ENCODE measurements around the gene CCDC85C. TPM values are rescaled to one million over a fixed set of nuclear protein-coding genes. Genes with fewer than 3 reads are reported as not detected.

CCDC85C gene
- total and polyA plus RNA-seq, 10 donors, result 1.6 to 12.4 (median 8.1) TPM

- DNase-seq, result no peak
- H3K36me3 ChIP-seq, result no peaks in the 10 kb centered on the region
- intact Hi-C loops (cut with DNase I; ENCODE audit: low total_unique reads), result no loop called here
- no peaks in the 10 kb centered on the region for H3K27me3 ChIP-seq (replicated peaks in 1 of 7)
- peaks cover 0 to 30% (median 10%) of the 10 kb centered on the region in 6 donors for H3K4me1 ChIP-seq
- 83 to 90% (median 87%) methylated on average over 5 to 13 of the region's 13 CpGs for WGBS, 5 donors
- H3K4me3 ChIP-seq, result no peak overlapping the region
- TF ChIP-seq POLR2AphosphoS5 (IDR thresholded peaks at IDR 0.05) (no peak), POLR2A (IDR thresholded peaks at IDR 0.05) (no peak), CTCF (IDR thresholded peaks at IDR 0.05 in 8 of 11, conservative IDR thresholded peaks at IDR 0.05 in 3 of 11) (no peak)
- H3K27ac ChIP-seq, result no peak overlapping the region
- H3K9me3 ChIP-seq, result no peaks in the 10 kb centered on the region
Measured at GRCh38 chr14:99534863-99535262, 69.1 kb downstream of the CCDC85C start.

GRCh38 chr14:99534333-99534732 lies 69.7 kb downstream of the CCDC85C start:
- peaks cover 0 to 25% (median 8%) of the 10 kb centered on the region in 6 donors for H3K4me1 ChIP-seq
- no peak for DNase-seq
- intact Hi-C loops (cut with DNase I; ENCODE audit: low total_unique reads), result no loop called here
- H3K27me3 ChIP-seq (replicated peaks in 1 of 7), result no peaks in the 10 kb centered on the region
- TF ChIP-seq CTCF (IDR thresholded peaks at IDR 0.05 in 8 of 11, conservative IDR thresholded peaks at IDR 0.05 in 3 of 11), result no peak
- no peak for TF ChIP-seq POLR2AphosphoS5 (IDR thresholded peaks at IDR 0.05)
- no peak for TF ChIP-seq POLR2A (IDR thresholded peaks at IDR 0.05)
- no peak overlapping the region for H3K4me3 ChIP-seq
- no peaks in the 10 kb centered on the region for H3K36me3 ChIP-seq
- H3K27ac ChIP-seq, result no peak overlapping the region
- no peaks in the 10 kb centered on the region for H3K9me3 ChIP-seq
- 80 to 92% (median 89%) methylated on average over 6 of the region's 6 CpGs for WGBS, 5 donors

- no peak overlapping the region for H3K27ac ChIP-seq
- no peaks in the 10 kb centered on the region for H3K36me3 ChIP-seq
- TF ChIP-seq POLR2A (IDR thresholded peaks at IDR 0.05) (no peak), POLR2AphosphoS5 (IDR thresholded peaks at IDR 0.05) (no peak)
- intact Hi-C loops (cut with DNase I; ENCODE audit: low total_unique reads), result no loop called here
- H3K9me3 ChIP-seq, result no peaks in the 10 kb centered on the region
- WGBS, 5 donors, result 68 to 90% (median 85%) methylated on average over 5 of the region's 5 CpGs
- H3K4me3 ChIP-seq, result no peak overlapping the region
- H3K27me3 ChIP-seq (replicated peaks in 1 of 7), result no peaks in the 10 kb centered on the region
- DNase-seq, result no peak
- H3K4me1 ChIP-seq, result peaks cover 0 to 8% (median 3%) of the 10 kb centered on the region in 6 donors
Measured at GRCh38 chr14:99532310-99532709, 71.7 kb downstream of the CCDC85C start.

GRCh38 chr14:99531251-99532096 lies 72.5 kb downstream of the CCDC85C start:
- intact Hi-C loops (cut with DNase I; ENCODE audit: low total_unique reads), result no loop called here
- Histone ChIP-seq H3K27me3 (replicated peaks in 1 of 7) (no peaks in the 10 kb centered on the region), H3K4me3 (no peak overlapping the region), H3K4me1 (peaks cover 0 to 15% (median 7%) of the 10 kb centered on the region in 6 donors), H3K9me3 (no peaks in the 10 kb centered on the region), H3K27ac (peak overlapping the region in 1 of 8 donors; percentile 26), H3K36me3 (no peaks in the 10 kb centered on the region)
- TF ChIP-seq CTCF (IDR thresholded peaks at IDR 0.05 in 8 of 11, conservative IDR thresholded peaks at IDR 0.05 in 3 of 11) (no peak), POLR2A (IDR thresholded peaks at IDR 0.05) (no peak), POLR2AphosphoS5 (IDR thresholded peaks at IDR 0.05) (no peak)
- no peak for DNase-seq
- 48 to 57% (median 56%) methylated on average over 14 of the region's 14 CpGs for WGBS, 5 donors

All from spleen (tissue), 11 donors.